ENCODE data around the gene CD300LD.

DNA sequence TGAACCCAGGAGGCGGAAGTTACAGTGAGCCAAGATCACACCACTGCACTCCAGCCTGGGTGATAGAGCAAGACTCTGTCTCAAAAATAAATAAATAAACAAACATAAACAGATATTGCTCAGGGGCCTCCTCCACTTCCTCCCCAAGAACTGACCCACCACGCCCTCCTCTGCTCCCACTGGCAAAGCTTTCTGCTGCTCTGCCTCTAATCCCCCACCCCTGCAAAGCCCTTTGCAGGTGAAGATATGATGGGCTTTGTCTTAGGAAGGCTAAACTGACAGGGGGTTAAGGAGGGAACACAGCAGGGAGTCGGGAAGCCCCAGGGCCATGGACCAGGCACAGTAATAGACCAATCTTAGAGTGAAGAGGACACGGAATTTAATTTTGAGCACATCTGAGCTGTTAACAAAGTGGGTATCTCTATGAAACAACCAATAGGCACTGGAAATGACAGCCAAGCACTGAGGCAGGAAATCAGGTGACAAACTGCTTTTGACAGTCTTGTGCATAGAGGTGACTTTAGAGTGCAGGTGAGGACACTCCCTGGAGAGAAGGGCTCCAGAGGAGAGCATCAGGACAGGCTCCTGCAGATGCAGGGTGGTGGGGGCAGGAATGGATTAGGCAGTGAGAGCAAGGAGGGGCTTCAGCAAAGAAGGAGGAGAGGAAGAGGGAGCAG, 6.4 kb upstream of the CD300LD start:
- TF ChIP-seq RFX5 (IDR thresholded peaks at IDR 0.05) (no peak), ESRRA (IDR thresholded peaks at IDR 0.05; ENCODE audit: borderline replicate concordance, low read length) (no peak), TP53 (CRISPR knock-in tag; IDR thresholded peaks at IDR 0.05) (no peak)
- TF ChIP-seq, protein P1, sequence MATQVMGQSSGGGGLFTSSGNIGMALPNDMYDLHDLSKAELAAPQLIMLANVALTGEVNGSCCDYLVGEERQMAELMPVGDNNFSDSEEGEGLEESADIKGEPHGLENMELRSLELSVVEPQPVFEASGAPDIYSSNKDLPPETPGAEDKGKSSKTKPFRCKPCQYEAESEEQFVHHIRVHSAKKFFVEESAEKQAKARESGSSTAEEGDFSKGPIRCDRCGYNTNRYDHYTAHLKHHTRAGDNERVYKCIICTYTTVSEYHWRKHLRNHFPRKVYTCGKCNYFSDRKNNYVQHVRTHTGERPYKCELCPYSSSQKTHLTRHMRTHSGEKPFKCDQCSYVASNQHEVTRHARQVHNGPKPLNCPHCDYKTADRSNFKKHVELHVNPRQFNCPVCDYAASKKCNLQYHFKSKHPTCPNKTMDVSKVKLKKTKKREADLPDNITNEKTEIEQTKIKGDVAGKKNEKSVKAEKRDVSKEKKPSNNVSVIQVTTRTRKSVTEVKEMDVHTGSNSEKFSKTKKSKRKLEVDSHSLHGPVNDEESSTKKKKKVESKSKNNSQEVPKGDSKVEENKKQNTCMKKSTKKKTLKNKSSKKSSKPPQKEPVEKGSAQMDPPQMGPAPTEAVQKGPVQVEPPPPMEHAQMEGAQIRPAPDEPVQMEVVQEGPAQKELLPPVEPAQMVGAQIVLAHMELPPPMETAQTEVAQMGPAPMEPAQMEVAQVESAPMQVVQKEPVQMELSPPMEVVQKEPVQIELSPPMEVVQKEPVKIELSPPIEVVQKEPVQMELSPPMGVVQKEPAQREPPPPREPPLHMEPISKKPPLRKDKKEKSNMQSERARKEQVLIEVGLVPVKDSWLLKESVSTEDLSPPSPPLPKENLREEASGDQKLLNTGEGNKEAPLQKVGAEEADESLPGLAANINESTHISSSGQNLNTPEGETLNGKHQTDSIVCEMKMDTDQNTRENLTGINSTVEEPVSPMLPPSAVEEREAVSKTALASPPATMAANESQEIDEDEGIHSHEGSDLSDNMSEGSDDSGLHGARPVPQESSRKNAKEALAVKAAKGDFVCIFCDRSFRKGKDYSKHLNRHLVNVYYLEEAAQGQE (IDR thresholded peaks at IDR 0.05): no peak
- TF ChIP-seq, protein P2, sequence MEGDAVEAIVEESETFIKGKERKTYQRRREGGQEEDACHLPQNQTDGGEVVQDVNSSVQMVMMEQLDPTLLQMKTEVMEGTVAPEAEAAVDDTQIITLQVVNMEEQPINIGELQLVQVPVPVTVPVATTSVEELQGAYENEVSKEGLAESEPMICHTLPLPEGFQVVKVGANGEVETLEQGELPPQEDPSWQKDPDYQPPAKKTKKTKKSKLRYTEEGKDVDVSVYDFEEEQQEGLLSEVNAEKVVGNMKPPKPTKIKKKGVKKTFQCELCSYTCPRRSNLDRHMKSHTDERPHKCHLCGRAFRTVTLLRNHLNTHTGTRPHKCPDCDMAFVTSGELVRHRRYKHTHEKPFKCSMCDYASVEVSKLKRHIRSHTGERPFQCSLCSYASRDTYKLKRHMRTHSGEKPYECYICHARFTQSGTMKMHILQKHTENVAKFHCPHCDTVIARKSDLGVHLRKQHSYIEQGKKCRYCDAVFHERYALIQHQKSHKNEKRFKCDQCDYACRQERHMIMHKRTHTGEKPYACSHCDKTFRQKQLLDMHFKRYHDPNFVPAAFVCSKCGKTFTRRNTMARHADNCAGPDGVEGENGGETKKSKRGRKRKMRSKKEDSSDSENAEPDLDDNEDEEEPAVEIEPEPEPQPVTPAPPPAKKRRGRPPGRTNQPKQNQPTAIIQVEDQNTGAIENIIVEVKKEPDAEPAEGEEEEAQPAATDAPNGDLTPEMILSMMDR (IDR thresholded peaks at IDR 0.05): no peak

All from A549 (cell line).